Measurements from ENCODE around the gene MCL1. TPM values are rescaled to one million over a fixed set of nuclear protein-coding genes. Genes with fewer than 3 reads are reported as not detected.

Gene MCL1
- total and polyA plus RNA-seq, 2 donors (not counting 1 experiment from before 2014, with no cell fraction given): 219 to 266 TPM

GRCh38 chr1:150549496-150550221 is 29.8 kb downstream of the MCL1 start:
- Histone ChIP-seq H3K4me2 (replicated peaks; ENCODE audit: low read depth, low read length, poor library complexity, severe bottlenecking) (peak overlapping the region; percentile 97), H3K9me3 (ENCODE audit: control extremely low read depth in 1 of 3, control insufficient read depth in 2 of 3, insufficient read depth in 1 of 3, low read length in 2 of 3) (no peaks in the 10 kb centered on the region), H3K4me3 (ENCODE audit: control extremely low read depth in 1 of 5, extremely low read depth in 1 of 5, insufficient read depth in 1 of 5, low read depth in 2 of 5, low read length in 4 of 5) (peak overlapping the region in 3 of 5 experiments; percentile 39 to 60 (median 57)), H2AFZ (ENCODE audit: insufficient read depth, low read depth, low read length, poor library complexity, severe bottlenecking) (peak overlapping the region; percentile 82), H3K4me1 (ENCODE audit: control insufficient read depth in 2 of 2, insufficient read depth in 2 of 2, low read length in 2 of 2) (peaks cover 18 to 28% of the 10 kb centered on the region in 2 donors), H3K27me3 (replicated peaks in 1 of 4; ENCODE audit: control extremely low read depth in 1 of 4, control insufficient read depth in 3 of 4, insufficient read depth in 4 of 4, low read length in 3 of 4) (peaks cover 0 to 38% (median 9%) of the 10 kb centered on the region in 4 experiments), H3K9ac (ENCODE audit: low read length) (peak overlapping the region; percentile 43), H3K27ac (ENCODE audit: low read length in 2 of 2) (no peak overlapping the region), H4K20me1 (ENCODE audit: control insufficient read depth, insufficient read depth, low read length, poor library complexity, severe bottlenecking) (no peaks in the 10 kb centered on the region), H3K36me3 (replicated peaks in 1 of 2; ENCODE audit: control extremely low read depth in 1 of 2, control insufficient read depth in 1 of 2, extremely low read depth in 1 of 2, insufficient read depth in 2 of 2, low read length in 1 of 2) (no peaks in the 10 kb centered on the region), H3K79me2 (ENCODE audit: control insufficient read depth, insufficient read depth, low read length) (no peaks in the 10 kb centered on the region)
- ATAC-seq (ENCODE audit: low read depth) (no peak), DNase-seq (peak; percentile 30)
- Mint-ChIP-seq H3K27me3 (peaks cover 12% of the 10 kb centered on the region), H3K4me1 (peaks cover 28% of the 10 kb centered on the region), H3K4me3 (peak overlapping the region; percentile 84), H3K27ac (no peak overlapping the region), H3K9me3 (ENCODE audit: insufficient read depth) (no peaks in the 10 kb centered on the region)
- TF ChIP-seq CTCF (IDR thresholded peaks at IDR 0.05) (no peak), EZH2 (IDR thresholded peaks at IDR 0.05; ENCODE audit: borderline replicate concordance, insufficient read depth, low read depth, low read length, poor library complexity, severe bottlenecking) (no peak)
- 38% methylated on average over 43 of the region's 43 CpGs for WGBS (ENCODE audit: insufficient coverage)
- ChIA-PET POLR2A (interaction anchor here (1.2 kb wide), 1 partner anchor 30 kb away, joined by 3 read pairs; the partner anchor contains the start of gene MCL1), CTCF (interaction anchor here (1.0 to 2.5 kb wide), 3 partner anchors 10 to 80 kb away, joined by 3 to 11 read pairs (median 11); partner anchors contain the start of gene ENSA)
- intact Hi-C loops (cut with micrococcal nuclease): no loop called here
